Measurements from ENCODE around the gene VPS8.
A peak's percentile ranks its signal among the peaks of the same experiment; 100 is the strongest.
"Not testable (repeated sequence)": the region's sequence is repeated elsewhere in the genome, so short reads cannot be mapped to it uniquely, and the experiment has no call there.

Gene VPS8

GRCh38 chr3:184884359-184885017 lies 72.5 kb downstream of the VPS8 start:
- DNase-seq, result no peak
- TF ChIP-seq GATA1 (IDR thresholded peaks at IDR 0.05; ENCODE audit: low read depth, low read length) (no peak), POLR2A (IDR thresholded peaks at IDR 0.05; ENCODE audit: low read length) (no peak)

- TF ChIP-seq GATA1 (IDR thresholded peaks at IDR 0.05; ENCODE audit: low read depth, low read length) (no peak), POLR2A (IDR thresholded peaks at IDR 0.05; ENCODE audit: low read length) (no peak)
- no peak for DNase-seq
Measured at GRCh38 chr3:184885112-184885511, 73.1 kb downstream of the VPS8 start.

- TF ChIP-seq GATA1 (IDR thresholded peaks at IDR 0.05; ENCODE audit: low read depth, low read length) (no peak), POLR2A (IDR thresholded peaks at IDR 0.05; ENCODE audit: low read length) (no peak)
- no peak for DNase-seq
Measured at GRCh38 chr3:184887574-184887973, 75.6 kb downstream of the VPS8 start.

GRCh38 chr3:184889312-184889904 lies 77.4 kb downstream of the VPS8 start:
- TF ChIP-seq GATA1 (IDR thresholded peaks at IDR 0.05; ENCODE audit: low read depth, low read length) (no peak), POLR2A (IDR thresholded peaks at IDR 0.05; ENCODE audit: low read length) (no peak)
- no peak for DNase-seq

- no peak for TF ChIP-seq GATA1 (IDR thresholded peaks at IDR 0.05; ENCODE audit: low read depth, low read length)
- TF ChIP-seq POLR2A (IDR thresholded peaks at IDR 0.05; ENCODE audit: low read length), result no peak
Measured at GRCh38 chr3:184894051-184894450, 82.1 kb downstream of the VPS8 start.

GRCh38 chr3:184895350-184895749 lies 83.4 kb downstream of the VPS8 start:
- DNase-seq, result no peak
- TF ChIP-seq POLR2A (IDR thresholded peaks at IDR 0.05; ENCODE audit: low read length) (no peak), GATA1 (IDR thresholded peaks at IDR 0.05; ENCODE audit: low read depth, low read length) (no peak)

More at GRCh38 chr3:184894051-184894450, 82.1 kb downstream of the VPS8 start:
- no peak for DNase-seq

GRCh38 chr3:184896336-184896735 lies 84.4 kb downstream of the VPS8 start:
- DNase-seq, result no peak
- no peak for TF ChIP-seq POLR2A (IDR thresholded peaks at IDR 0.05; ENCODE audit: low read length)
- no peak for TF ChIP-seq GATA1 (IDR thresholded peaks at IDR 0.05; ENCODE audit: low read depth, low read length)

GRCh38 chr3:184899953-184900595 lies 88.1 kb downstream of the VPS8 start:
- TF ChIP-seq GATA1 (IDR thresholded peaks at IDR 0.05; ENCODE audit: low read depth, low read length) (no peak), POLR2A (IDR thresholded peaks at IDR 0.05; ENCODE audit: low read length) (no peak)
- no peak for DNase-seq

- not testable (repeated sequence) for DNase-seq
Measured at GRCh38 chr3:184907031-184907430, 95.1 kb downstream of the VPS8 start.

GRCh38 chr3:184907681-184908649 lies 96.0 kb downstream of the VPS8 start:
- DNase-seq, result no peak
- TF ChIP-seq POLR2A (IDR thresholded peaks at IDR 0.05; ENCODE audit: low read length), result no peak
- no peak for TF ChIP-seq GATA1 (IDR thresholded peaks at IDR 0.05; ENCODE audit: low read depth, low read length)

- DNase-seq, result no peak
Measured at GRCh38 chr3:184908859-184909258, 96.9 kb downstream of the VPS8 start.

GRCh38 chr3:184910664-184911063 lies 98.7 kb downstream of the VPS8 start:
- TF ChIP-seq GATA1 (IDR thresholded peaks at IDR 0.05; ENCODE audit: low read depth, low read length) (no peak), POLR2A (IDR thresholded peaks at IDR 0.05; ENCODE audit: low read length) (no peak)
- no peak for DNase-seq

More at GRCh38 chr3:184908859-184909258, 96.9 kb downstream of the VPS8 start:
- no peak for TF ChIP-seq GATA1 (IDR thresholded peaks at IDR 0.05; ENCODE audit: low read depth, low read length)
- no peak for TF ChIP-seq POLR2A (IDR thresholded peaks at IDR 0.05; ENCODE audit: low read length)

GRCh38 chr3:184911570-184911969 lies 99.6 kb downstream of the VPS8 start:
- TF ChIP-seq GATA1 (IDR thresholded peaks at IDR 0.05; ENCODE audit: low read depth, low read length), result no peak
- peak in 1 of 2 experiments; percentile 33 for DNase-seq

- no peak for TF ChIP-seq GATA1 (IDR thresholded peaks at IDR 0.05; ENCODE audit: low read depth, low read length)
- TF ChIP-seq POLR2A (IDR thresholded peaks at IDR 0.05; ENCODE audit: low read length), result no peak
- DNase-seq, result no peak
Measured at GRCh38 chr3:184912163-184912562, 100.2 kb downstream of the VPS8 start.

Data from erythroblast (primary cell).